ENCODE data around the gene STRIP1.

Gene STRIP1

DNA sequence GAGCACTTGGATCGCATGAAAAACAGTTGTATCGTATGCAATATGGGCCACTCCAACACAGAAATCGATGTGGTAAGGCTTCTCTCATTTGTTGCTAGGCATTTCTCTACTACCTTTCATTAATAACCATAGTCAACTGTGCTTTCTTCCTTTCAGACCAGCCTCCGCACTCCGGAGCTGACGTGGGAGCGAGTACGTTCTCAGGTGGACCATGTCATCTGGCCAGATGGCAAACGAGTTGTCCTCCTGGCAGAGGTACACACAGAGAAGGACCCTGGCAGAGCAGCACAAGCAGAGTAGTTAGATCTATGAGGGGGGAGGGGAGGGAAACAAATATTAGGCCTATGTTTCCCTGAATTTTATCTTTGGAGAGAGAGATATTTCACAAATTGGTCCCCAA is 16.0 kb upstream of the STRIP1 start:
- H3K4me1 ChIP-seq (ENCODE audit: control insufficient read depth in 2 of 2, insufficient read depth in 1 of 2, low read depth in 1 of 2, low read length in 2 of 2): no peaks in the 10 kb centered on the region
- no peak overlapping the region for H3K18ac ChIP-seq (ENCODE audit: low read length)
- no peak overlapping the region for H4K91ac ChIP-seq (ENCODE audit: low read depth, low read length, poor library complexity)
- H4K8ac ChIP-seq (ENCODE audit: low read depth, low read length): no peak overlapping the region
- no peak overlapping the region for H3K4me3 ChIP-seq (ENCODE audit: low read length in 2 of 2)
- no peak overlapping the region for H2BK15ac ChIP-seq (ENCODE audit: low read length)
- no peaks in the 10 kb centered on the region for H3K27me3 ChIP-seq (ENCODE audit: control insufficient read depth in 3 of 3, insufficient read depth in 3 of 3, low read depth in 1 of 3, low read length in 3 of 3)
- H3K9me3 ChIP-seq (replicated peaks in 1 of 2; ENCODE audit: control insufficient read depth in 2 of 2, insufficient read depth in 1 of 2, low read depth in 1 of 2, low read length in 2 of 2): no peaks in the 10 kb centered on the region
- no peak overlapping the region for H3K23ac ChIP-seq (ENCODE audit: low read depth, low read length, poor library complexity)
- no peak overlapping the region for H3K4ac ChIP-seq (ENCODE audit: low read length)
- H3K14ac ChIP-seq (ENCODE audit: low read length): no peak overlapping the region
- H2AFZ ChIP-seq (ENCODE audit: low read length): no peak overlapping the region
- H3K79me1 ChIP-seq (ENCODE audit: low read depth, low read length): no peaks in the 10 kb centered on the region
- H3K36me3 ChIP-seq (replicated peaks in 1 of 2; ENCODE audit: control insufficient read depth in 2 of 2, insufficient read depth in 2 of 2, low read length in 2 of 2): peaks cover 55 to 99% of the 10 kb centered on the region in 2 donors
- H3K27ac ChIP-seq (replicated peaks; ENCODE audit: low read length): no peak overlapping the region
- no peak overlapping the region for H2BK12ac ChIP-seq (ENCODE audit: low read length)
- DNase-seq (ENCODE audit: low spot score): no peak
- no peak overlapping the region for H3K9ac ChIP-seq (ENCODE audit: low read depth, low read length, poor library complexity)
- H3K4me2 ChIP-seq (ENCODE audit: insufficient read depth, low read length, poor library complexity, severe bottlenecking): no peak overlapping the region
- no CpG with 5 or more reads among the region's 9 CpGs for WGBS, 2 donors (ENCODE audit: extremely low coverage in 2 of 2, insufficient read length in 2 of 2, insufficient replicate concordance in 1 of 2)
- no peak overlapping the region for H2AK5ac ChIP-seq (ENCODE audit: low read depth, low read length)
- H2BK5ac ChIP-seq (ENCODE audit: low read length): no peak overlapping the region
- H2BK120ac ChIP-seq (ENCODE audit: low read depth, low read length): no peak overlapping the region

DNA sequence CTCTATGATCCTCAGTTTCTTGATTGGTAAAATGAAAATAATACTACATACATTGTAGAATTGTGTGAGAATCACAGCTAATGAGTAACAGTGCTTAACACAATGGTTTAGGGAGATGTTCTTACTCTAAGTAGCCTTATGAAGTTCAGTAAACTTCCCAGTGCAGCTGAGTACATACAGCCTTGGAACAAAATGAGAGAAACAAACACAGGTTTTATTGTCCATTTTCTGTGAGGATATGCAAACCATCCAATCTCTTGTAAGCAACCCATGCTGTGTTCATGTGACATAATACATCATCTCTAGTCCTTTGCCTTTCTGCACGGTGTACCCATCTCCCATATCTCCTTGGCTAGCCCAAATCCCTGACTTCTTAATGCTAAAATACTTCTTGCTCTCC is 14.7 kb upstream of the STRIP1 start:
- no peak overlapping the region for H2BK15ac ChIP-seq (ENCODE audit: low read length)
- H2AK5ac ChIP-seq (ENCODE audit: low read depth, low read length): no peak overlapping the region
- no peak overlapping the region for H2BK120ac ChIP-seq (ENCODE audit: low read depth, low read length)
- H3K4me3 ChIP-seq (ENCODE audit: low read length in 2 of 2): no peak overlapping the region
- H3K4me1 ChIP-seq (ENCODE audit: control insufficient read depth in 2 of 2, insufficient read depth in 1 of 2, low read depth in 1 of 2, low read length in 2 of 2): no peaks in the 10 kb centered on the region
- H4K8ac ChIP-seq (ENCODE audit: low read depth, low read length): no peak overlapping the region
- no peak overlapping the region for H2AFZ ChIP-seq (ENCODE audit: low read length)
- no peak overlapping the region for H3K14ac ChIP-seq (ENCODE audit: low read length)
- H3K4ac ChIP-seq (ENCODE audit: low read length): no peak overlapping the region
- H2BK5ac ChIP-seq (ENCODE audit: low read length): no peak overlapping the region
- no peaks in the 10 kb centered on the region for H3K79me1 ChIP-seq (ENCODE audit: low read depth, low read length)
- H4K91ac ChIP-seq (ENCODE audit: low read depth, low read length, poor library complexity): no peak overlapping the region
- H3K9ac ChIP-seq (ENCODE audit: low read depth, low read length, poor library complexity): no peak overlapping the region
- DNase-seq (ENCODE audit: low spot score): no peak
- H3K18ac ChIP-seq (ENCODE audit: low read length): no peak overlapping the region
- H3K27me3 ChIP-seq (ENCODE audit: control insufficient read depth in 3 of 3, insufficient read depth in 3 of 3, low read depth in 1 of 3, low read length in 3 of 3): no peaks in the 10 kb centered on the region
- H2BK12ac ChIP-seq (ENCODE audit: low read length): no peak overlapping the region
- WGBS, 2 donors (ENCODE audit: extremely low coverage in 2 of 2, insufficient read length in 2 of 2, insufficient replicate concordance in 1 of 2): no CpG with 5 or more reads among the region's 1 CpG
- no peaks in the 10 kb centered on the region for H3K9me3 ChIP-seq (replicated peaks in 1 of 2; ENCODE audit: control insufficient read depth in 2 of 2, insufficient read depth in 1 of 2, low read depth in 1 of 2, low read length in 2 of 2)
- no peak overlapping the region for H3K23ac ChIP-seq (ENCODE audit: low read depth, low read length, poor library complexity)
- H3K27ac ChIP-seq (replicated peaks; ENCODE audit: low read length): no peak overlapping the region
- H3K4me2 ChIP-seq (ENCODE audit: insufficient read depth, low read length, poor library complexity, severe bottlenecking): no peak overlapping the region
- H3K36me3 ChIP-seq (replicated peaks in 1 of 2; ENCODE audit: control insufficient read depth in 2 of 2, insufficient read depth in 2 of 2, low read length in 2 of 2): peaks cover 55 to 100% of the 10 kb centered on the region in 2 donors

DNA sequence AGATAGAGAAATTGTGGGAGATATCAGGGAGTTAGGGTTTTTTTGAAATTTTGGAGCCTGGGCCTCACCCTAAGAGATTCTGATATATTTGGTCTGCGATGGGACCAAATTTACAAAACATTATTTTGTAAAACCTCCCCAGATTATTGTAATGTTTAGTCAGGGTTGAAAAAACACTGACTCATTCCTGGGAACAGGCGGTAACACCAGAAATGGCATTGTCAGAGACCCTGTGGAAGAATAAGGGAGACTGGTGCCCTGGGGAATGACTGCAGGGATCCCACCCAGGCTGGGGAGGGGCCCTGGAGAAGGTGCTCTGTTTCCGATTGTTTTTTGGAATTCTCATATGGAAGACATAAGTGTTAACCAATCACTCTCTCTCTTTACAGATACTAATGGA is 13.1 kb upstream of the STRIP1 start:
- Histone ChIP-seq H3K9ac (ENCODE audit: low read depth, low read length, poor library complexity) (no peak overlapping the region), H3K4me3 (ENCODE audit: low read length in 2 of 2) (no peak overlapping the region), H2BK12ac (ENCODE audit: low read length) (no peak overlapping the region), H3K27ac (replicated peaks; ENCODE audit: low read length) (no peak overlapping the region), H2BK15ac (ENCODE audit: low read length) (no peak overlapping the region), H3K18ac (ENCODE audit: low read length) (no peak overlapping the region), H3K36me3 (replicated peaks in 1 of 2; ENCODE audit: control insufficient read depth in 2 of 2, insufficient read depth in 2 of 2, low read length in 2 of 2) (peaks cover 44 to 94% of the 10 kb centered on the region in 2 donors), H2BK120ac (ENCODE audit: low read depth, low read length) (no peak overlapping the region), H3K27me3 (ENCODE audit: control insufficient read depth in 3 of 3, insufficient read depth in 3 of 3, low read depth in 1 of 3, low read length in 3 of 3) (no peaks in the 10 kb centered on the region), H4K91ac (ENCODE audit: low read depth, low read length, poor library complexity) (no peak overlapping the region), H4K8ac (ENCODE audit: low read depth, low read length) (no peak overlapping the region), H3K79me1 (ENCODE audit: low read depth, low read length) (no peaks in the 10 kb centered on the region), H3K4me2 (ENCODE audit: insufficient read depth, low read length, poor library complexity, severe bottlenecking) (no peak overlapping the region), H3K4me1 (ENCODE audit: control insufficient read depth in 2 of 2, insufficient read depth in 1 of 2, low read depth in 1 of 2, low read length in 2 of 2) (no peaks in the 10 kb centered on the region), H3K4ac (ENCODE audit: low read length) (no peak overlapping the region), H2AFZ (ENCODE audit: low read length) (no peak overlapping the region), H2AK5ac (ENCODE audit: low read depth, low read length) (no peak overlapping the region), H3K23ac (ENCODE audit: low read depth, low read length, poor library complexity) (no peak overlapping the region), H3K14ac (ENCODE audit: low read length) (no peak overlapping the region), H3K9me3 (replicated peaks in 1 of 2; ENCODE audit: control insufficient read depth in 2 of 2, insufficient read depth in 1 of 2, low read depth in 1 of 2, low read length in 2 of 2) (no peaks in the 10 kb centered on the region), H2BK5ac (ENCODE audit: low read length) (no peak overlapping the region)
- no CpG with 5 or more reads among the region's 3 CpGs for WGBS, 2 donors (ENCODE audit: extremely low coverage in 2 of 2, insufficient read length in 2 of 2, insufficient replicate concordance in 1 of 2)
- no peak for DNase-seq (ENCODE audit: low spot score)

DNA sequence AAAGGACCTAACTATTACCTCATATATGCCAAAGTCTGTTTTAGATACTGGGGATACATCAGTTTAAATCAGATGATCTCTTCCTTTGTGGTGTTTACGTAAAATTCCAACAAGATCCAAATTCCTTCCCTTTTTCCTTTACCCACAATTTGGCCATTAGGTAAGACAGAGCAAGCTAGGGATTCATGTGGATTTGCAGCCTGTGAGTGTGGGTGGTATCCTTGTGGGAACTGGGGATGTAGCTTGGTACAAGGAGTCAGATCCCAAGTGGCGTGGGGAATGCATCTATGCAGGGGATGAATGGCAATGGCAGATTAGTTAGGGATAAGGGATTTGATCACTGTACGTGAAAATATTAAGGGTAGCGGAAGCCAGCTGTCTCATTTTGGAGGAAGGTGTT is 9.8 kb upstream of the STRIP1 start:
- Histone ChIP-seq H4K91ac (ENCODE audit: low read depth, low read length, poor library complexity) (no peak overlapping the region), H3K4ac (ENCODE audit: low read length) (no peak overlapping the region), H3K23ac (ENCODE audit: low read depth, low read length, poor library complexity) (no peak overlapping the region), H2AFZ (ENCODE audit: low read length) (no peak overlapping the region), H3K36me3 (replicated peaks in 1 of 2; ENCODE audit: control insufficient read depth in 2 of 2, insufficient read depth in 2 of 2, low read length in 2 of 2) (peaks cover 20 to 61% of the 10 kb centered on the region in 2 donors), H3K27ac (replicated peaks; ENCODE audit: low read length) (no peak overlapping the region), H3K79me1 (ENCODE audit: low read depth, low read length) (no peaks in the 10 kb centered on the region), H3K27me3 (ENCODE audit: control insufficient read depth in 3 of 3, insufficient read depth in 3 of 3, low read depth in 1 of 3, low read length in 3 of 3) (no peaks in the 10 kb centered on the region), H2BK15ac (ENCODE audit: low read length) (no peak overlapping the region), H2BK5ac (ENCODE audit: low read length) (no peak overlapping the region), H3K18ac (ENCODE audit: low read length) (no peak overlapping the region), H2BK120ac (ENCODE audit: low read depth, low read length) (no peak overlapping the region), H3K14ac (ENCODE audit: low read length) (no peak overlapping the region), H4K8ac (ENCODE audit: low read depth, low read length) (no peak overlapping the region), H3K4me3 (ENCODE audit: low read length in 2 of 2) (no peak overlapping the region), H3K4me1 (ENCODE audit: control insufficient read depth in 2 of 2, insufficient read depth in 1 of 2, low read depth in 1 of 2, low read length in 2 of 2) (no peaks in the 10 kb centered on the region), H2BK12ac (ENCODE audit: low read length) (no peak overlapping the region), H3K9me3 (replicated peaks in 1 of 2; ENCODE audit: control insufficient read depth in 2 of 2, insufficient read depth in 1 of 2, low read depth in 1 of 2, low read length in 2 of 2) (no peaks in the 10 kb centered on the region), H3K4me2 (ENCODE audit: insufficient read depth, low read length, poor library complexity, severe bottlenecking) (no peak overlapping the region), H3K9ac (ENCODE audit: low read depth, low read length, poor library complexity) (no peak overlapping the region), H2AK5ac (ENCODE audit: low read depth, low read length) (no peak overlapping the region)
- DNase-seq (ENCODE audit: low spot score): no peak
- no CpG with 5 or more reads among the region's 4 CpGs for WGBS, 2 donors (ENCODE audit: extremely low coverage in 2 of 2, insufficient read length in 2 of 2, insufficient replicate concordance in 1 of 2)
